Activated CD4-positive, alpha-beta memory T cell treated with anti-CD3 and anti-CD28 coated beads for 36 hours (primary cell): ENCODE results near the gene ITSN1. TPM values are rescaled to one million over a fixed set of nuclear protein-coding genes. Genes with fewer than 3 reads are reported as not detected.
"Not testable (repeated sequence)": the region's sequence is repeated elsewhere in the genome, so short reads cannot be mapped to it uniquely, and the experiment has no call there.

Experiments
- CTCF ChIA-PET: fragments of 350-600 bp; sonication (Branson Sonifier 250); formaldehyde crosslinking; loops from one replicate; lab custom pipeline; 2021; ENCODE audit warnings: antibody characterized with exemption, inconsistent platforms; lab: Charles Lee
- POLR2A ChIA-PET: fragments of 350-600 bp; sonication (Branson Sonifier 250); formaldehyde crosslinking; loops from one replicate; lab custom pipeline; 2021; ENCODE audit warnings: antibody characterized with exemption; lab: Charles Lee
- DNase-seq: peaks from one replicate; pipeline ENCODE4 v3.0.0-alpha.2; 2020
- H3K27ac Mint-ChIP-seq: one replicate; pipeline ENCODE4 v1.8.0; 2021; ENCODE audit warnings: mixed read lengths
- H3K27me3 Mint-ChIP-seq: one replicate; pipeline ENCODE4 v1.8.0; 2021; ENCODE audit warnings: mixed read lengths
- H3K36me3 Mint-ChIP-seq: one replicate; pipeline ENCODE4 v1.8.0; 2021; ENCODE audit warnings: mixed read lengths
- H3K4me1 Mint-ChIP-seq: one replicate; pipeline ENCODE4 v1.8.0; 2021; ENCODE audit warnings: low read depth, mixed read lengths
- H3K4me3 Mint-ChIP-seq: one replicate; pipeline ENCODE4 v1.8.0; 2021; ENCODE audit warnings: mild to moderate bottlenecking, mixed read lengths
- H3K9me3 Mint-ChIP-seq: one replicate; pipeline ENCODE4 v1.8.0; 2021; ENCODE audit warnings: mixed read lengths
- intact Hi-C: fragments of 100-400 bp; cut with micrococcal nuclease; formaldehyde crosslinking; loops from one replicate; pipeline ENCODE4 v1.15.1; 2023
- total RNA-seq, 2 experiments: library from RNA; stranded (reverse); gene quantifications; one replicate each; pipeline ENCODE4 v1.2.3, GENCODE V29; 2021

ITSN1 gene
- total RNA-seq, result 1 to 10 TPM; 3.2 to 4.5 TPM

DNA sequence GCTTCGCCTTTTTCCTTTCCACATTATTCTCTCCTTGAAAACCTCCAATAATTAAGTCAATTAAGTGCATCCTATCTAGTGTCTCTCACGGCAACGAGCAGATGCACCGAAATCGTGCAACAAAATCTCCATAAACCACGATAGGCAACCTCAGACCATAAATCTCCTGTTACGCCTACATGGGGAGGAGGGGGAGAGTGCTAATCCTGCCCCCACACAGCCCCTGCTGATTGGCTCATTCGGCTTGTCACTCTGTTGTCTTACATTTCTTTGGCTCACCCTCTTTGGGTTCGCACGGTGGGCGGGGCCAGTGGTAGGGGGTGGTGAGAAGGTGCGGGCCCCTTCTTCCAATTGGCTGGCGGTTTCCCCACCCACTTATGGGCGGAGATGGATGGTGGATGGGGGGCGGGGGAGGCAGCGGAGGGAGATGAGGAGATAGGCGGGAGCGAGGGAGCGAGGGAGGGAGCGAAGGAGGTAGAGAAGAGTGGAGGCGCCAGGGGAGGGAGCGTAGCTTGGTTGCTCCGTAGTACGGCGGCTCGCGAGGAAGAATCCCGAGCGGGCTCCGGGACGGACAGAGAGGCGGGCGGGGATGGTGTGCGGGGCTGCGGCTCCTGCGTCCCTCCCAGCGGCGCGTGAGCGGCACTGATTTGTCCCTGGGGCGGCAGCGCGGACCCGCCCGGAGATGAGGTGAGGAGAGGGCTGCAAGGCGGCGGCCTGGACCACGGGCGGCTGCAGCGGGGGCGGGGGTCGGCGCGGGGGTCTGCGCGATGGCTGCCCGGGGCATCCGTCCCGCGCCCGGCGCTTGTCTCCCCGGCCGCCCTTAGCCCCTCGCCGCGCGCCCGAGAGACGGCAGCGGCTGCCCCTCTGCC is at the start of gene ITSN1:
Gene ITSN1 (plus strand): TSS at position 475 of the 869 bp plus-strand sequence. CDS start 76,328 bp downstream, outside the sequence.
- CTCF ChIA-PET, result interaction anchor here (2.6 kb wide), 1 partner anchor 37 kb away, joined by 14 read pairs; no protein-coding TSS in a partner anchor
- POLR2A ChIA-PET, result no interaction called here
- peaks cover 16% of the 10 kb centered on the region for H3K27me3 Mint-ChIP-seq
- peaks cover 20% of the 10 kb centered on the region for H3K4me1 Mint-ChIP-seq
- H3K9me3 Mint-ChIP-seq, result no peaks in the 10 kb centered on the region
- H3K27ac Mint-ChIP-seq, result peak within 1 kb of the TSS; percentile 93
- peaks cover 2% of the 10 kb centered on the region for H3K36me3 Mint-ChIP-seq
- intact Hi-C loops, result loop anchor here (1.0 to 10.0 kb wide), 7 partner anchors 100 to 869 kb away; partner anchors contain the start of genes ATP5PO, DNAJC28, GART and MRPS6
- H3K4me3 Mint-ChIP-seq, result peak within 1 kb of the TSS; percentile 86
- DNase-seq, result peak; percentile 100

DNA sequence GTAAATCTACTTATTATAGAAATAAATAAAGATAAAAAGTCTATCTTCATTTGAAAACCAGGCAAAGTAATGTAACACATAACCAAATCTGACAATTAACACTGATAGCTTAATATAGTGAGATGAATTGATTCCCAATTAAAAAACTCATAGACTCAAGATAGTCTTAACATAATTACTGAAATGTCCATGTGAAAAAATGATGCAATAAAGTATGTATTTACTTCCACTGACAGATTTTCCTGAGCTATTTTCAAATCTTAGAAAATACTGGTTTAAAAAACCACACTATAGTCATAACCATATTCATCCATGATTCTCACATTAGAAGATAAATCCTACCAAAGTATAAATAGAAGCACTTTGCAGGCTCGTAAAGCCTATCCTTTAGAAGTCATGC is 44.2 kb upstream of the ITSN1 start:
- Mint-ChIP-seq H3K27ac (no peak overlapping the region), H3K4me1 (no peaks in the 10 kb centered on the region), H3K9me3 (no peaks in the 10 kb centered on the region), H3K27me3 (no peaks in the 10 kb centered on the region), H3K36me3 (peaks cover 25% of the 10 kb centered on the region), H3K4me3 (no peak overlapping the region)
- intact Hi-C loops, result no loop called here
- POLR2A ChIA-PET, result no interaction called here
- CTCF ChIA-PET, result interaction anchor here (0.7 kb wide), 1 partner anchor 9 kb away, joined by 3 read pairs; the partner anchor contains the start of gene DONSON
- no peak for DNase-seq

DNA sequence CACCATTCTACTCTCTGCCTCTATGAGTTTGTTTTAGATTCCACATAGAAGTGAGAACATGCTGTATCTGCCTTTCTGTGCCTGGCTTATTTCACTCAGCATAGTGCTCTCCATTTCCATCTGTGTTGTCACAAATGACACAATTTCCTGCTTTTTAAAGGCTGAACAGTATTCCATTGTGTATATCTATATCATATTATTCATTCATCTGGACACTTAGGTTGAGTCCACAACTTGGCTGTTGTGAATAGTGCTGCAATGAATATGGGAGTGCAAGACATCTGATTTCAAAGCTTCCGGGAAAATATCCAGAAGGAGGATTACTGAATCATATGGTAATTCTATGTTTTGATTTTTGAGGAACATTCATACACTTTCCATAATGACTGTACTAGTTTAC is 33.7 kb upstream of the ITSN1 start:
- Mint-ChIP-seq H3K9me3 (no peaks in the 10 kb centered on the region), H3K36me3 (peaks cover 4% of the 10 kb centered on the region), H3K4me1 (no peaks in the 10 kb centered on the region), H3K27ac (no peak overlapping the region), H3K27me3 (no peaks in the 10 kb centered on the region), H3K4me3 (no peak overlapping the region)
- POLR2A ChIA-PET, result no interaction called here
- intact Hi-C loops, result loop anchor here (5.0 to 10.0 kb wide), 2 partner anchors 66 to 244 kb away; partner anchors contain the start of genes GART and SON
- CTCF ChIA-PET, result interaction anchor here (0.6 kb wide), 1 partner anchor 185 kb away, joined by 3 read pairs; no protein-coding TSS in a partner anchor
- no peak for DNase-seq

DNA sequence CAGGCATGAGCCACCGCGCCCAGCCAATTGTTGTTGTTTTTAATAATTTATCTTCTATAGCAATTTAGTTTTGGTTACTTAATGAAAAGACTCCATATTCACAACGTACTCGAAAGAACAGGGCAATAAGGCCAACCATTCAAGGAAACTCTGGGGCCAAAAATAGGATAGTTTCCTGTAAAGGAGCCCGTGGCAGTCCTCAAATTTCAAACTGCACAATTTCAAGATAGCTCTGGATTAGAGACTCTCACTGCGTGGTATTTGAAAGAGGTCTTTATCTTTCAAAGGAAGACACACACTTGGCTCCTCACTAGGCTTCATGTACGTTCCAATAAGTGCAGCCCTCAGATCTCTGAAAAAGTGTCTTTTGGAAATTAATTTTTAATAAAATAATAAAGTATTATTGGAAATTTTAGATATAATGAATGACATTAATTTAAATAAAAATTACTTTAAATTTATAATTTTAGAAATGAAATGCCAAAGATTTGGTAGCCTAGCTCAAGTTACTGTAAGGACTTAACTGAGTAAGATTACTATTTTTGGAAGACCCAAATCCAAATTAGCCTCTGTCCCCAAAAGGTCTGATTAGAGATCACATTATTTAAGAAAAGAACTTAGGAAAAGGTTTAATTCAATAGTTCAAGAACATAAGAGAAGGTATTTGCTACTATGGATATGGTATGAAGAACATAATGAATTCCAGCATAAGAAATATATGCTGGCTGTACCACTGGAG is 31.1 kb upstream of the ITSN1 start:
- intact Hi-C loops, result no loop called here
- Mint-ChIP-seq H3K27ac (no peak overlapping the region), H3K4me1 (no peaks in the 10 kb centered on the region), H3K27me3 (no peaks in the 10 kb centered on the region), H3K9me3 (no peaks in the 10 kb centered on the region), H3K36me3 (peaks cover 4% of the 10 kb centered on the region), H3K4me3 (no peak overlapping the region)
- ChIA-PET CTCF (interaction anchor here (0.7 kb wide), 1 partner anchor 26 kb away, joined by 3 read pairs; no protein-coding TSS in a partner anchor), POLR2A (no interaction called here)
- DNase-seq, result no peak

DNA sequence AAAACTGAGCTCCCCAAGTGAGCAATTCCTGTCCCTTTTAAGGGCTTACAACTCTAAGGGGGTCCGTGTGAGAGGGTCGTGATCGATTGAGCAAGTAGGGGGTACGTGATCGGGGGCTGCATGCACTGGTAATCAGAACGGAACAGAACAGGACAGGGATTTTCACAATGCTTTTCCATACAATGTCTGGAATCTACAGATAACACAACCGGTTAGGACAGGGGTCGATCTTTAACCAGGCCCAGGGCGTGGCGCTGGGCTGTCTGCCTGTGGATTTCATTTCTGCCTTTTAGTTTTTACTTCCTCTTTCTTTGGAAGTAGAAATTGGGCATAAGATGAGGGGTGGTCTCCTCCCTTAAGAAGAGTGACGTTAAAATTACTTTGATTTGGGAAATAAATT is 24.7 kb upstream of the ITSN1 start:
- POLR2A ChIA-PET, result not testable (repeated sequence)

DNA sequence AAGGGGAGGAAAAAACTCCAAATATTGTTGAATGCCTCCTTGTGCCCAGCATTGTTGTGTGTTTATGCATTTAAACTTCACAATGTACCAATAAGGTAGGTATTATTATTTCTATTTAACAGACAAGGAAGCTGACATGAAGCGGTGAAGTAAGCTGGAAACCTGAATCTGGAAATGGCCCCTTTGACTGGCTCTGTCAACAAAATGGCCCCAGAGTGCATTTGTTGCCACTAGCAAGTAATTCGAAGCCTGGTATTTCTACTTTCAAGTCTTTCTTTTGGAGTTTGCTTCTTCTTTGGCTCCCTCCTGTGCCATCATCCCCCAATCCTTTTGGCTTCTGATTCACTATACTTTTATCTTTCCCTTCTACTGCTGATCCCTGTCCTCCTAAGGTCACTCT is 23.9 kb upstream of the ITSN1 start:
- no peaks in the 10 kb centered on the region for H3K9me3 Mint-ChIP-seq
- no peaks in the 10 kb centered on the region for H3K4me1 Mint-ChIP-seq
- POLR2A ChIA-PET, result no interaction called here
- no peak for DNase-seq
- CTCF ChIA-PET, result interaction anchor here (2.8 kb wide), 1 partner anchor 13 kb away, joined by 9 read pairs; no protein-coding TSS in a partner anchor
- H3K36me3 Mint-ChIP-seq, result peaks cover 7% of the 10 kb centered on the region
- intact Hi-C loops, result no loop called here
- H3K27ac Mint-ChIP-seq, result no peak overlapping the region
- H3K27me3 Mint-ChIP-seq, result no peaks in the 10 kb centered on the region
- no peak overlapping the region for H3K4me3 Mint-ChIP-seq

More for the DNA sequence above, 24.7 kb upstream of the ITSN1 start:
- H3K4me3 Mint-ChIP-seq, H3K36me3 Mint-ChIP-seq, H3K27me3 Mint-ChIP-seq, DNase-seq, CTCF ChIA-PET, intact Hi-C loops, H3K27ac Mint-ChIP-seq, H3K4me1 Mint-ChIP-seq, H3K9me3 Mint-ChIP-seq: not testable (repeated sequence)

DNA sequence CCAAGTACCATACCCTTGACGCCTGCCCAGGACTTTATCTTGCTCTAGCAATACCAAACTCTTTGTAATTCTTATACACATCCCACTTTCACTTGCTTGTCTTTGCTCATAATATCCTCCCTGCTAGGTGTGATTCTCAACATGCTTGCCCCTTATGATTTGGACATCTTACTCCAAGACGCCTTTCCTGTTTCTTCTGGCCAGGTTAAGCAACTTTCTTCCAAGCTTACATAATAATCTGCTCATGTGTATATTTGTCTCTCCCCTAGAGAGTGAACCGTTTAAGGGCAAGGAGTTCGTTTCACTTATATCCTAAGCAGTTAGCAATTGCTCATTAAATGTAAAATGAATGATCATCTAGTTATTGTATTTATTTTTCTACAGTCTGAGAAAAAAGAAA is 22.6 kb upstream of the ITSN1 start:
- ChIA-PET POLR2A (no interaction called here), CTCF (interaction anchor here (2.8 kb wide), 1 partner anchor 14 kb away, joined by 9 read pairs; no protein-coding TSS in a partner anchor)
- no peaks in the 10 kb centered on the region for H3K27me3 Mint-ChIP-seq
- H3K36me3 Mint-ChIP-seq, result peaks cover 9% of the 10 kb centered on the region
- intact Hi-C loops, result no loop called here
- no peaks in the 10 kb centered on the region for H3K4me1 Mint-ChIP-seq
- H3K4me3 Mint-ChIP-seq, result no peak overlapping the region
- H3K27ac Mint-ChIP-seq, result no peak overlapping the region
- no peaks in the 10 kb centered on the region for H3K9me3 Mint-ChIP-seq
- DNase-seq, result no peak

DNA sequence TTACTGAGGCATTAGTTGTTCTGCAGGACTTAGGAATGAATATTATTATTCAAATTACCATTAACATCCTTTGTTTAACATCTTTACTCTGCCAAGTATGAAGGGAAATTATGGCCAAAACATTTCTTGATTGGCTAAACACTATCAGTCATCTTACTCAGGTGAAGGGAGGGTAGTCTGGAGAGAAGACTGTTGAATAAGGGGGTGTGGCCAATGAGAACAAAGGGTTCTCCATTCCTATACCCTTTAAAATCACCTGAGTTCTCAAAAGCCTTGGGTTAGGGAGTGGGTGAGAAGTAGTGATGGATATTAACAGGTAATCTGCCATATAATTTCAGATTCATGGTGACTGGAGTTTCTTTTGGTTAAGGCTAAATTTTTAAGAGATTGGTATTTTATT is 20.0 kb upstream of the ITSN1 start:
- no peak overlapping the region for H3K27ac Mint-ChIP-seq
- POLR2A ChIA-PET, result no interaction called here
- H3K4me3 Mint-ChIP-seq, result no peak overlapping the region
- H3K9me3 Mint-ChIP-seq, result no peaks in the 10 kb centered on the region
- intact Hi-C loops, result no loop called here
- DNase-seq, result no peak
- no peaks in the 10 kb centered on the region for H3K27me3 Mint-ChIP-seq
- H3K36me3 Mint-ChIP-seq, result peaks cover 10% of the 10 kb centered on the region
- no peaks in the 10 kb centered on the region for H3K4me1 Mint-ChIP-seq
- CTCF ChIA-PET, result no interaction called here

DNA sequence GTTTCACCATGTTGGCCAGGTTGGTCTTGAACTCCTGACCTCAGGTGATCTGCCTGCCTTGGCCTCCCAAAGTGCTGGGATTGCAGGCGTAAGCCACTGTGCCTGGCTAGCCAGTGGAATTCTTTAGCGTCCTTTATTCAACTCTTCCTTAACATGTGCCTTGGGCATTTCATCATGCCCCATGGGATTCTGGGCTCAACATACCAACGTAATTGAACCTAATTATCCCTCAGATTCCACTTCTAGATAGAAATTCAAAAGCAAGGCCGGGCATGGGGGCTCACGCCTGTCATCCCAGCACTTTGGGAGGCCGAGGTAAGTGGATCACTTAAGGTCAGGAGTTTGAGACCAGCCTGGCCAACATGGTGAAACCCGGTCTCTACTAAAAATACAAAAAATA is 16.1 kb upstream of the ITSN1 start:
- H3K36me3 Mint-ChIP-seq, H3K9me3 Mint-ChIP-seq, intact Hi-C loops, H3K4me3 Mint-ChIP-seq, H3K27ac Mint-ChIP-seq, H3K27me3 Mint-ChIP-seq, DNase-seq, POLR2A ChIA-PET, H3K4me1 Mint-ChIP-seq: not testable (repeated sequence)
- CTCF ChIA-PET, result interaction anchor here (3.5 kb wide), 1 partner anchor 20 kb away, joined by 17 read pairs; no protein-coding TSS in a partner anchor

DNA sequence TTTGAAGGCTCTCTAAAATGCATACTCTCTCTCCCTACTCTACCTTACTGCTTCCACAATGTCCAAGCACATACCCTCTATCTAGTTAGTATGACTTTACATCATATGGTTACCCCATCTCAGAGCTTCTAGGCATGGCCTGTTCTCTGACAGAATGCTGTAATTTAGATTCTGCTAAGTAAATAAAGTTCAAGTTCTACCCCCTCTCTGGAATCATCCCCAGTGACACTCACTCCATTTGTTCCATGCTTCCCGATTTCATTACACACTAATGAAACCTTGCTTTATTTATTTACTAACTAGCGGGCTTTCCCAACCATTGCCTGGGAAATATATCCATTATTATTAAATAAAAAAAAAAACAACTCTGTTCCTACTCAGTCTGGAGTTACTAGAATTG is 8.0 kb upstream of the ITSN1 start:
- intact Hi-C loops, result no loop called here
- Mint-ChIP-seq H3K27me3 (no peaks in the 10 kb centered on the region), H3K27ac (no peak overlapping the region), H3K9me3 (no peaks in the 10 kb centered on the region), H3K4me3 (no peak overlapping the region), H3K4me1 (peaks cover 6% of the 10 kb centered on the region), H3K36me3 (peaks cover 10% of the 10 kb centered on the region)
- ChIA-PET POLR2A (interaction anchor here (0.6 to 0.7 kb wide), 2 partner anchors 90 to 984 kb away, joined by 3 read pairs; no protein-coding TSS in a partner anchor), CTCF (no interaction called here)
- no peak for DNase-seq

DNA sequence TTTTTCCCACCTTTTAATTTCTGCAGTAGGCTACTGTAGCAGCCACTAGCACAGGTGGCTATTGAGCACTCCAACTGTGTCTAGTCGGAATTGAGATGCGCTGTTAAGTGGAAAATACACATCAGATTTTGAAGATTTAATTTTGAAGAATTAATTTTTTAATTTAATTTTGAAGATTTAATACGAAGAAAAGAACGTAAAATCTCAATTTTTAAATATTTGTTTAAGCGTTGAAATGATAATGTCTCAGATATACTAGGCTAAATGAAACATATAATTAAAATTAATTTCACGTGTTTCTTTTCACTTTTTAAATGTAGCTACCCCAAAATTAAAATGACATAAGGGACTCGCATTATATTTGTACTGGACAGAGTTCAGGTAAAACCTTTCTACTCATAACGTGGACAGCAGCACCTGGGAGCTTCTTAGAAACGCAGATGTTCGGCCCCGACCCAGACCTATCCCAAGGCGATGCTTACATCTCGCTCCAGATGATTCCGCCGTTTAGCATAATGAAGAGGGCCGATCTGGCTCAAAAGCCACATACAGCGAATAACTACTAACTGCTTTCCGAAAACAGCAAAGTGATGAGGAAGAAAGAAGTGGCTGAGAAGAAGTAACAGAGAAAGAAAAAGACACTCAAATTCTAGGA is 1.5 kb upstream of the ITSN1 start:
- intact Hi-C loops, result loop anchor here (1.0 to 10.0 kb wide), 3 partner anchors 53 to 434 kb away; partner anchors contain the start of genes DONSON, MRPS6 and SLC5A3
- peak; percentile 12 for DNase-seq
- ChIA-PET POLR2A (interaction anchor here (1.1 kb wide), 2 partner anchors 52 to 552 kb away, joined by 3 to 4 read pairs; partner anchors contain the start of gene DONSON), CTCF (interaction anchor here (2.6 kb wide), 1 partner anchor 35 kb away, joined by 14 read pairs; no protein-coding TSS in a partner anchor)
- no peaks in the 10 kb centered on the region for H3K9me3 Mint-ChIP-seq
- H3K4me1 Mint-ChIP-seq, result peaks cover 25% of the 10 kb centered on the region
- peak overlapping the region; percentile 86 for H3K4me3 Mint-ChIP-seq
- H3K27ac Mint-ChIP-seq, result peak overlapping the region; percentile 93
- peaks cover 5% of the 10 kb centered on the region for H3K36me3 Mint-ChIP-seq
- peaks cover 16% of the 10 kb centered on the region for H3K27me3 Mint-ChIP-seq
